Measurements from ENCODE around the gene SFMBT1. TPM values are rescaled to one million over a fixed set of nuclear protein-coding genes. Genes with fewer than 3 reads are reported as not detected.

The SFMBT1 gene
- total RNA-seq, 2 donors from 2014 or later, result 20.0 to 25.5 TPM

DNA sequence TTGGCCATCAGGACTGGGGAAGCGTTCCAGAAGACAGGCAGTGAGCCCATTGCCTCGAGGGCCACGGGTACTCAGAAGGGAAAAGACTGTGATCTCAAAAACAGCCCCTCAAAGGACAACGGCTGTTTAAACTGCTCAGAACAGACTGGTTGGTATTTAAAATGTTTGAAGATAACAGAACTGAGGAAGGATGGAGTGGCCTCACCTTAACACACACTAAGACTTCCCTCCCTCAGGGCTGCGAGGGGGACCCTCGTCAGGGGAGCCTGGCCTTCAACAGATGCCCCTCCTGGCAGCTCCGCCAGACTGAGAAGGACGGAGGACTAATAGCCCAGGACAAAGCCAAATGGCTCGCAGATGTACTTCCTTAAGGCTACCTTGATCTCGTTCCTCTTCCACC is 151.1 kb downstream of the SFMBT1 start:
- peak overlapping the region; percentile 93 for H3K4me3 Mint-ChIP-seq
- no peaks in the 10 kb centered on the region for H3K9me3 Mint-ChIP-seq
- peak overlapping the region; percentile 59 to 83 for H3K27ac Mint-ChIP-seq
- H3K4me1 Mint-ChIP-seq (ENCODE audit: low read depth in 2 of 2), result peaks cover 36 to 51% of the 10 kb centered on the region in 2 donors
- no peak for DNase-seq (ENCODE audit: low spot score)
- ATAC-seq, result no peak
- H3K27me3 Mint-ChIP-seq, result no peaks in the 10 kb centered on the region
- H3K36me3 Mint-ChIP-seq, result no peaks in the 10 kb centered on the region

DNA sequence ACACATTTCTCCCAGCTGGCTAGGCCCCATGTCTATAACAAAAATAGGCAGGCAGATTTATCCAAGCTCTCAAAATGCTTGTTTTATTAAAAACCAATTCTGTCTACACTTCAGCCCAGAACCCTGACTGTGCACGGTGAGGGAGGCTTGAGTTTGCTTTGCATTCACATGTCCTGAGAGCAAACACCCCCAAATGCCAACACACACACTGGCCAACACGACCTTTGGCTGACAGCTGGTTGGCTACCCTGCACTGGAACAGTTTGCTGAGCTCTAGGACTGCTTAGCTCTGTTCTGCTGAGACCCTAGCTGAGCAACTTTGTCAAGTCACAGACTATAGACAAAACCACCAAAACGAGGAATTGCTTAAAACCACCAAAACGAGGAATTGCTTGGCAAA is 152.2 kb downstream of the SFMBT1 start:
- Mint-ChIP-seq H3K36me3 (no peaks in the 10 kb centered on the region), H3K27me3 (no peaks in the 10 kb centered on the region), H3K27ac (no peak overlapping the region), H3K4me1 (ENCODE audit: low read depth in 2 of 2) (peaks cover 36 to 51% of the 10 kb centered on the region in 2 donors), H3K4me3 (no peak overlapping the region), H3K9me3 (no peaks in the 10 kb centered on the region)
- ATAC-seq (no peak), DNase-seq (ENCODE audit: low spot score) (no peak)

DNA sequence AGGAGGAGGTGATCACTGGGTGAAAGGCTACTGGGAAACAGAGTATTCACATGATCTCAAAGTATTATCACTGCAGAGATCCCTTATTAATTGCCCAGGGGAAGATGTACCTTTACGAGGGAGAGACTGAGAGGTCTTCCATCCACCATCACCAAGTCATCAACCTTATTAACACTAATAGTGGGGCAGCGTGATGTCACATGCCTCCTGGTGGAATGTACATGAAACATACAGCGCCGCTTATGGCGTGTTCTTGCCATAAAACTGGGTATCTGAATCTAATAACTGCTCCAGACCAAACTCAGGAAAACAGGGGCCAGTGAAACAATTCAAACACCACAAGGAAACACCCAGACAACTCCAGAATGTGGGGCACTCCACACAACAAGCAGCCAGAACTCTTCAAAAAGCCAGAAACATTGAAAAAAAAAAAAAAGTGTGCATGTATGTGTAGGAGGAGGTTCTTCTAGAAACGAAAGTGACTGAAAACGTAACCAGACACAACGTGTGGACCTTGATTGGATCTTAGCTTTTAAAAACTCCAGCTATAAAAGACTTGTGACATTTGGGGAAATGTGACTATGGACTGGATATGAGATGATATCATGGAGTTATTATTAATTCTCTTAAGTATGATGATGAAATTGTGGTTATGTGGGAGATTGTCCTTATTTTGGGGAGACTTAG is 153.1 kb downstream of the SFMBT1 start:
- no peak for DNase-seq (ENCODE audit: low spot score)
- Mint-ChIP-seq H3K27me3 (no peaks in the 10 kb centered on the region), H3K4me1 (ENCODE audit: low read depth in 2 of 2) (peaks cover 40 to 51% of the 10 kb centered on the region in 2 donors), H3K36me3 (no peaks in the 10 kb centered on the region), H3K4me3 (peak overlapping the region; percentile 68), H3K27ac (peak overlapping the region; percentile 27 to 53), H3K9me3 (no peaks in the 10 kb centered on the region)
- no peak for ATAC-seq

DNA sequence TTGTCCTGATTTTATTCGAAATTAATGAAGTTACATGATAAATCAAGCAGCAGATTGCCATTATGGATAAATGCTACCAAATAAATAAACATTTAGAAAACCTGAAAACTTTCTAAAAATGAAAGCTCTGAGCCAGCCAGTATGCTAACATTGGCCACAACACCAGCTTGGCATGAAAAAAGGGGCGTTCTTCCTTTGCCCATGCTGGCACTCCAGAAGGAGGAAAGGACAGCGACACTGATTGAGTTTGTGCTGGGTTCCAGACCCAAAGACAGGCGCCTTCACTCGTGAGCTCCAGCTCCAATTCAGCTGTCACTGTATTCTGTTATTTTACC is 153.6 kb downstream of the SFMBT1 start:
- ATAC-seq (no peak), DNase-seq (ENCODE audit: low spot score) (no peak)
- no peaks in the 10 kb centered on the region for H3K36me3 Mint-ChIP-seq
- H3K27me3 Mint-ChIP-seq, result no peaks in the 10 kb centered on the region
- H3K4me3 Mint-ChIP-seq, result peak overlapping the region; percentile 68
- H3K9me3 Mint-ChIP-seq, result no peaks in the 10 kb centered on the region
- H3K4me1 Mint-ChIP-seq (ENCODE audit: low read depth in 2 of 2), result peaks cover 40 to 51% of the 10 kb centered on the region in 2 donors
- H3K27ac Mint-ChIP-seq, result peak overlapping the region; percentile 27 to 53

DNA sequence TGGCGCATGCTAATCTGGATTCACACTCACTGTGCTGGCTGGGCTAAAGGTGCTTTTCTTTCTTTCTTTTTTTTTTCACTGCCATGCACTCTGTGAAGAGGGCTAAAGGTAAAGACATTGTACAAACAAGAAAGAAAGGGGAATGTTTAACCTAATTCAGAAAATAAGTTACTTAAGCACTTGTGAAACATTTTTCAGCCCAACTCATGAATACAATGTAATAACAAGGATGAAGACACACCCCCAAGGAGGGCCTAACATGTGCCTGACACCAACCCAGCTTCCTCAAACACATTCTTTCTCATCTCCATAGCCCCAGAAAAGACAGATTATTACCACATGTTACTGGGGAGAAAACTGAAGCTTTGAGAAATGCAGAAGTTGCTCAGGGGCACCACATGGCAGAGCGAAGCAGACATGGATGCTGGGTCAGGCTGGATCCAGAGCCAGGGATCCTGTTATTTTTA is 154.2 kb downstream of the SFMBT1 start:
- DNase-seq (ENCODE audit: low spot score) (no peak), ATAC-seq (no peak)

DNA sequence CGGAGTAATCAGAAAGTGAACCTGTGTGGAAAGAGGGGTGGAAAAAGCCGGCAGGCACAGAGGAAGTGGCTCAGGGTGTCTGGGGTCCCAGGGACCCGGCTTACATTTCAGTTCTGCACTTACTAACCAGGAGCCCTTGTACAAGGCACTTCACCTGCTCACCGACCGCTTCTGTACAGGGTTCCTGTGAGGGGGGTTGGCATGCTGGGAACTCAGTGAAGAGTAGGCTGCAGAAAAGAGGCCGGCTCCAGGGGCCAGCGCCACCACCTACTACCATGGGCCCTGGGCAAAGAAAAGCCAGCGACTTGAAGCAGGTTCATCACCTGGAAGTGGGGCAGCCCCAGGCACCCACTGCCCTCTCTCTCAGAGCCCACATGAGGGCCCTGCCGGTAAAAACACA is 154.7 kb downstream of the SFMBT1 start:
- H3K27me3 Mint-ChIP-seq, result no peaks in the 10 kb centered on the region
- H3K4me1 Mint-ChIP-seq (ENCODE audit: low read depth in 2 of 2), result peaks cover 37 to 43% of the 10 kb centered on the region in 2 donors
- H3K36me3 Mint-ChIP-seq, result no peaks in the 10 kb centered on the region
- ATAC-seq, result peak; percentile 46 to 66
- peak overlapping the region; percentile 73 for H3K4me3 Mint-ChIP-seq
- no peak for DNase-seq (ENCODE audit: low spot score)
- H3K27ac Mint-ChIP-seq, result peak overlapping the region in 1 of 2 donors; percentile 53
- no peaks in the 10 kb centered on the region for H3K9me3 Mint-ChIP-seq

More for the DNA sequence above, 154.2 kb downstream of the SFMBT1 start:
- H3K9me3 Mint-ChIP-seq, result no peaks in the 10 kb centered on the region
- peaks cover 40 to 48% of the 10 kb centered on the region in 2 donors for H3K4me1 Mint-ChIP-seq (ENCODE audit: low read depth in 2 of 2)
- peak overlapping the region in 1 of 2 donors; percentile 53 for H3K27ac Mint-ChIP-seq
- H3K4me3 Mint-ChIP-seq, result peak overlapping the region; percentile 73
- H3K27me3 Mint-ChIP-seq, result no peaks in the 10 kb centered on the region
- H3K36me3 Mint-ChIP-seq, result no peaks in the 10 kb centered on the region

DNA sequence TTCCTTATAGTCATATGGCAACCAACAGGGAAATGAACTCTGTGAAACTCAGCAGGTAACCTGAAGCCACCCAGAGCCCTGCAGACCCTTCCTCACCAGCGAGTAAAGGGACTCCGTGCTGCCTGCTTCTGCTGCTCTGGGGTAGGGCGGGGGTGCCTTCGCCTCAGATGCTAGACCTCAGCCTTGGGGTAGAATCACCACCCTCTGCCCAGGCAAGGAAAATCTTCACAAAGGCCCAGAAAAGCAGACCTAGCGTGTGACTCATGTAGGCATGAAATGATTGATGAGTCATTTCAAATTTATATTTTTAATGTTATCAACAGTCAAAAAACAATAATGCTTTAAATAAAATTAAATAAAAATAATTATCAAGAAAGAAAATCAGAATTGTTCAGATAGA is 155.1 kb downstream of the SFMBT1 start:
- DNase-seq (ENCODE audit: low spot score) (no peak), ATAC-seq (peak in 1 of 2 donors; percentile 52)
- peak overlapping the region; percentile 73 for H3K4me3 Mint-ChIP-seq
- H3K36me3 Mint-ChIP-seq, result peaks cover 3% of the 10 kb centered on the region
- peak overlapping the region in 1 of 2 donors; percentile 53 for H3K27ac Mint-ChIP-seq
- peaks cover 33 to 39% of the 10 kb centered on the region in 2 donors for H3K4me1 Mint-ChIP-seq (ENCODE audit: low read depth in 2 of 2)
- no peaks in the 10 kb centered on the region for H3K27me3 Mint-ChIP-seq
- H3K9me3 Mint-ChIP-seq, result no peaks in the 10 kb centered on the region

DNA sequence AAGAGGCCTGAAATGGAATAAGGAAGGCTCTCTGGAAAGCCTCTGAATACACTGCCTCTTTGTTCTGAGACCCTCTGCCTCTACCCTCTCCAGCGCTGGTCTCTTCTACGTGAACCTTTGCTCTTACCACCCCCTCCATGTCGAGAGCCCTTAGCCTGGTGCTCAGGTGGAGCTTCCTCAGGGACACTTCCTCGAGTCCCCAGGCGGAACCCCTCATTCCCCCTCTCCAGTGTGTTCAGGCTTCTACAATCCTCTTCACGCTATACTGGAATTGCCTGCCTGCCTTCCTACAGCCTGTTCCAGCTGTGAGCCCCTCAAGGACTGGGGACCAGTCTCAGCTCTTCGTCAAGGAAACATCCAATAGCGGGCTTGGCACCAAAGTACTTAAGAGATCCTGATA is 156.0 kb downstream of the SFMBT1 start:
- ATAC-seq, result no peak
- H3K4me1 Mint-ChIP-seq (ENCODE audit: low read depth in 2 of 2), result peaks cover 26 to 31% of the 10 kb centered on the region in 2 donors
- peaks cover 11% of the 10 kb centered on the region for H3K36me3 Mint-ChIP-seq
- H3K9me3 Mint-ChIP-seq, result no peaks in the 10 kb centered on the region
- no peak overlapping the region for H3K4me3 Mint-ChIP-seq
- H3K27me3 Mint-ChIP-seq, result no peaks in the 10 kb centered on the region
- DNase-seq (ENCODE audit: low spot score), result no peak
- H3K27ac Mint-ChIP-seq, result no peak overlapping the region

DNA sequence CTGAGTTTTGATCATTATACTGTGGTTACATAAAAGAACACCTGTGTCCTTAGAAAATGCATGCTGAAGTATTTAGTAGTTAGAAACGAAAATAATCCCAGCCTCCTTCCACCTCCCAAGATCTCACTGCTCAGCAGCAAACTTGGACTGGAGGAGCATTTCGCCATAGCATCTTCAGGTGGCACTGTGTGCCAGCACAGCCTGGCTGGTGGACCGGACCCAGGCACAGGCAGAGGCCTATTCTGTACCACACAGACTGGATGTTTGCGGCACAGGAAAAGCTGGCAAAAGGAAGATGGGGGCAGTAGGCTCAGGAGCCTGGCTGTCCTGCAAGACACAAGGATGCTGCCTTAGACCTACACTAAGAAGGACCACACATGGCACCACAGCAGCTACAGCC is 158.7 kb downstream of the SFMBT1 start:
- Mint-ChIP-seq H3K4me3 (no peak overlapping the region), H3K9me3 (no peaks in the 10 kb centered on the region), H3K36me3 (peaks cover 11% of the 10 kb centered on the region), H3K27me3 (no peaks in the 10 kb centered on the region), H3K27ac (no peak overlapping the region), H3K4me1 (ENCODE audit: low read depth in 2 of 2) (peaks cover 12 to 17% of the 10 kb centered on the region in 2 donors)
- DNase-seq (ENCODE audit: low spot score), result no peak
- ATAC-seq, result no peak

DNA sequence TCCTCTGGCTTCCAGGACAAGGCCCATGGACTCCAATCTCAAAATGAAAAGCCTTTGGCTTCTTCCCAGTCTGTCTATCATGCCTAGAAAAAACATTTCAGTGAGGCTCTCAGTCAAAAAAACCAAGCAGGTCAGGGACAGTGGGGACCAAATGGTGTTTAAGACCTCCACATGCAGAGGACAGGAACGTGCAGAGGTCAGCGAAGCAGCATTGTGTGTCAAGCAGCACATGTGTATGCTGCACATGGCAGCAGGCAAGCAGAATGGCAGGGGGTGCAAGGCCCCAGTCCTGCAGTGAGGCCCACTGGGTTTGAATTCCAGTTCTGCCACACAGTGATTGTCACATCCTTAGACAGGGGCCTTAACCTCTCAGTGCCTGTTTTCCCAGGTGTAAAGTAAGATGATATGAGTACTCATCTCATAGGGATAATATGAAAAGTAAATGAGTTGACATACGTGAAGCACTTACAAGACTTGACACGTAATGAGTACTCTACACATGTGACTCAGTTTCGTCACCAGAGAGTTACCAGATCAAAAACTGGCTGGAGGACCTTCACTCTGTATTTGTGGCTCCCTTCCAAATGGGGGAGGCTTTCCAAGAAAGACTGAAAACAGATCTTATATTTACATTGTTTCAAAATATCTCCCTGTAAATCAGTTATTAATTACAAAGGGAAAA is 159.7 kb downstream of the SFMBT1 start:
- H3K4me1 Mint-ChIP-seq (ENCODE audit: low read depth in 2 of 2), result peaks cover 11 to 12% of the 10 kb centered on the region in 2 donors
- no peaks in the 10 kb centered on the region for H3K9me3 Mint-ChIP-seq
- DNase-seq (ENCODE audit: low spot score), result no peak
- peaks cover 11% of the 10 kb centered on the region for H3K36me3 Mint-ChIP-seq
- ATAC-seq, result no peak
- H3K27me3 Mint-ChIP-seq, result no peaks in the 10 kb centered on the region
- no peak overlapping the region for H3K4me3 Mint-ChIP-seq
- no peak overlapping the region for H3K27ac Mint-ChIP-seq

DNA sequence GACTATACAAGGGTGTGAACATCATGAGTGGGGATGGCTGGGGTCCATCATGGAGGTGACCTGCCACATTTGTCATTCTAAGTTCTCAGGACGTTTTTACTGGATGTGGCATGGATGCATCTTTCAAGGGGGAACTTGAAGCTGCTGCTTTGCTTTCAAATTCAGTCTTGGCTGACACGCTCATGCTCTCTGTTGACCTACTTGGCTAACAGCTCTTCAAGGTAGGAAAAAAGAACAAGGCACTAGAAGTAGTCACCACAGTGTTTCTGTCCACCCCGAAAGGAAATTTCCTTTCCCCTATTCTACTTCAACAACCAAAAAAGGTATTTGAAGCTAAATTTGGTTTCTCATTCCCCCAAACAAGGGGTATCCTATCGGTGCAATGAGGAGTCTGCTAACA is 163.5 kb downstream of the SFMBT1 start:
- no peak for ATAC-seq
- Mint-ChIP-seq H3K27me3 (no peaks in the 10 kb centered on the region), H3K4me3 (no peak overlapping the region), H3K9me3 (no peaks in the 10 kb centered on the region), H3K4me1 (ENCODE audit: low read depth in 2 of 2) (peaks cover 3 to 5% of the 10 kb centered on the region in 2 donors), H3K36me3 (peaks cover 11% of the 10 kb centered on the region), H3K27ac (no peak overlapping the region)
- DNase-seq (ENCODE audit: low spot score), result no peak

DNA sequence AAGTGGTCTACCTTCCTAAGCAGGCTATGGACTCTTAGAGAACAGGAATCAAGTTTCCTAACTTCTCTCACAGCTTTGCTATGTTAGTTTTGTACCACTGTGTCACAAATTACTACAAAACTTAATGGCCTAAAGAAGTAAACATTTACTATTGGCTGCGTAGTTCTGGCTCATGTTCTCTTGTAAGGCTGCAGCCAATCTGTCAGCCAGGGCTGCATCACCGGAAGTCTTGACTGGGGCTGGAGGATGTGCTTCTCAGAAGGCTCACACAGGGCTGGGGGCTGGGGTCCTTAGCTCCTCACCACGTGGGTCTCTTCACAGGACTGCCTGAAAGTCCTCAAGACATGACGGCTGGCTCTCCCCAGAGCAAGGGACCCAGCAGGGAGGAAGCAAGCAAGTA is 164.0 kb downstream of the SFMBT1 start:
- no peak overlapping the region for H3K4me3 Mint-ChIP-seq
- ATAC-seq (no peak), DNase-seq (ENCODE audit: low spot score) (no peak)
- no peaks in the 10 kb centered on the region for H3K9me3 Mint-ChIP-seq
- peaks cover 3 to 5% of the 10 kb centered on the region in 2 donors for H3K4me1 Mint-ChIP-seq (ENCODE audit: low read depth in 2 of 2)
- H3K27ac Mint-ChIP-seq, result no peak overlapping the region
- H3K27me3 Mint-ChIP-seq, result no peaks in the 10 kb centered on the region
- peaks cover 11% of the 10 kb centered on the region for H3K36me3 Mint-ChIP-seq

DNA sequence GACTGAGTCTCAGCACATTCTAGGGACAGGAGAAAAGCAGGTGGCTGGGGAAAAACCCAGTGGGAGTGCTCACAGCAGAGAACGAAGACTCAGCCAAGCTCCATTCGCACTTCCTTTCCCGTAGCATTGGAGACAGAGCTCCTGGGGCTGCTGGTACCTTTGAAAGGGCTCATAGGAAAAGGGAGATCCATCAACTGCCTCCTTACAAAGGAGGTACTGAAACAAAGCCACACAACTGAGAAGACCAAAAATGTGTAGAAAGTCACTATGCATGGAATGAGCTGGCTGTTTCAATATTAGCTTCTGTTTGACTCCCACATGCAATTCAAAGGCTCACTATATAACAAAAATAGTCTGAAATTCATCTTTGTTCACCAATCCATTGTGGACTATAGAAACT is 165.4 kb downstream of the SFMBT1 start:
- Mint-ChIP-seq H3K27ac (no peak overlapping the region), H3K4me3 (no peak overlapping the region), H3K9me3 (no peaks in the 10 kb centered on the region), H3K27me3 (no peaks in the 10 kb centered on the region), H3K4me1 (ENCODE audit: low read depth in 2 of 2) (peaks cover under 1 to 6% of the 10 kb centered on the region in 2 donors), H3K36me3 (peaks cover 6% of the 10 kb centered on the region)
- DNase-seq (ENCODE audit: low spot score), result no peak
- ATAC-seq, result peak in 1 of 2 donors; percentile 53

DNA sequence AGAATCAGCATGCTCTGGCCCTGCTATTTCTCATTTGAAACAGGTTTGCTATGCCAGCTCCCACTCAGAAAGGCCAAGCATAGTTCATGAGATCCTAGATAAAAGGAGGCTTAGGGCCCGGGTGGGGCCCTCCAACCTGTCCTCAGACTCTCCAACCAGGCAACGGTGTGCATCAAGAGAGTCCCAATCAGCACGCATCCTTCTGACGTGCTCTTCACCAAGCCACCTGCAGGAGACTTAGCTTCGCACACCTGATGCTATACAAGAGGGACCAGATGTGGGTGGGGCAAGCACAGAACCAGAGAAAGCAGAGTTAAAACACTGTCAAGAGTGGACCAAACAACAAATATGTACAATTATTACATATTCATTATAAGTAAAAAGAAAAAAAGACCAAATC is 165.8 kb downstream of the SFMBT1 start:
- H3K36me3 Mint-ChIP-seq, result peaks cover 2% of the 10 kb centered on the region
- DNase-seq (ENCODE audit: low spot score) (no peak), ATAC-seq (no peak)
- no peak overlapping the region for H3K4me3 Mint-ChIP-seq
- H3K4me1 Mint-ChIP-seq (ENCODE audit: low read depth in 2 of 2), result peaks cover 5 to 10% of the 10 kb centered on the region in 2 donors
- H3K27ac Mint-ChIP-seq, result no peak overlapping the region
- no peaks in the 10 kb centered on the region for H3K9me3 Mint-ChIP-seq
- no peaks in the 10 kb centered on the region for H3K27me3 Mint-ChIP-seq
